Gastroesophageal sphincter (tissue), 4 donors: ENCODE data around the gene GPR162. TPM values are rescaled to one million over a fixed set of nuclear protein-coding genes. Genes with fewer than 3 reads are reported as not detected.

Experiments used
- ATAC-seq: fragments of 150-250 bp; one replicate; pipeline ENCODE4 v1.9.1; 2016; ENCODE audit warnings: mild to moderate bottlenecking, moderate library complexity
- H3K27ac ChIP-seq, 4 donors: fragments of 200-600 bp; sonication (generic) in 3 of 4; 1 replicate in 3 of 4; 2 replicates in 1 of 4; pipeline ENCODE4 v1.5.1; 2016 to 2019
- H3K27me3 ChIP-seq: fragments of 200-600 bp; sonication (generic); one replicate; pipeline ENCODE4 v1.5.1; 2019
- H3K36me3 ChIP-seq, 2 donors: fragments of 200-600 bp; sonication (generic); one replicate each; pipeline ENCODE4 v1.5.1; 2019; ENCODE audit warnings: control low read depth in 1 of 2
- H3K4me1 ChIP-seq, 3 donors: fragments of 200-600 bp; sonication (generic); 1 replicate in 2 of 3; 2 replicates in 1 of 3; pipeline ENCODE4 v1.5.1; 2016 to 2019; ENCODE audit warnings: control low read depth in 2 of 3
- H3K4me3 ChIP-seq, 2 donors: fragments of 200-600 bp; sonication (generic); one replicate each; pipeline ENCODE4 v1.5.1; 2019; ENCODE audit warnings: mild to moderate bottlenecking in 1 of 2, moderate library complexity in 1 of 2
- H3K9me3 ChIP-seq, 3 donors: fragments of 200-600 bp; sonication (generic); one replicate each; pipeline ENCODE4 v1.5.1; 2017 to 2019; ENCODE audit warnings: control low read depth in 2 of 3
- EP300 ChIP-seq: sonication (generic); formaldehyde crosslinking; IDR thresholded peaks from one replicate; pipeline ENCODE4 v1.6.1; 2017; ENCODE audit warnings: antibody characterized with exemption, mild to moderate bottlenecking
- POLR2A ChIP-seq, 2 donors: fragments of 450-650 bp; IDR thresholded peaks; one replicate each; pipeline ENCODE4 v1.6.1; 2017; ENCODE audit warnings: antibody characterized with exemption in 2 of 2, mild to moderate bottlenecking in 2 of 2, moderate library complexity in 1 of 2
- POLR2AphosphoS5 ChIP-seq: sonication (generic); formaldehyde crosslinking; IDR thresholded peaks from one replicate; pipeline ENCODE4 v1.6.1; 2017; ENCODE audit warnings: antibody characterized with exemption
- WGBS, 2 donors: methylation state at CpG; one replicate each; pipeline ENCODE4 v1.1.5; 2018; ENCODE audit warnings: low coverage in 1 of 2; 5-methylcytosine and 5-hydroxymethylcytosine counted together
- total RNA-seq, 4 donors: library from RNA; depleted of rRNA; stranded (reverse); fragments of >200 nt; gene quantifications; one replicate each; pipeline ENCODE4 v1.1.0, GENCODE V29; 2016
- TF ChIP-seq, protein P1 (sequence below), 4 experiments: fragments of 200-600 bp in 2 of 4; fragments of 450-650 bp in 2 of 4; sonication (generic) in 1 of 4; IDR thresholded peaks; one replicate each; pipeline ENCODE4 v1.5.1; 2017 to 2019; ENCODE audit warnings: antibody characterized with exemption in 4 of 4, mild to moderate bottlenecking in 2 of 4, moderate library complexity in 2 of 4

The GPR162 gene
- total RNA-seq, 4 donors from 2014 or later: 3.7 to 9.7 (median 3.9) TPM

DNA sequence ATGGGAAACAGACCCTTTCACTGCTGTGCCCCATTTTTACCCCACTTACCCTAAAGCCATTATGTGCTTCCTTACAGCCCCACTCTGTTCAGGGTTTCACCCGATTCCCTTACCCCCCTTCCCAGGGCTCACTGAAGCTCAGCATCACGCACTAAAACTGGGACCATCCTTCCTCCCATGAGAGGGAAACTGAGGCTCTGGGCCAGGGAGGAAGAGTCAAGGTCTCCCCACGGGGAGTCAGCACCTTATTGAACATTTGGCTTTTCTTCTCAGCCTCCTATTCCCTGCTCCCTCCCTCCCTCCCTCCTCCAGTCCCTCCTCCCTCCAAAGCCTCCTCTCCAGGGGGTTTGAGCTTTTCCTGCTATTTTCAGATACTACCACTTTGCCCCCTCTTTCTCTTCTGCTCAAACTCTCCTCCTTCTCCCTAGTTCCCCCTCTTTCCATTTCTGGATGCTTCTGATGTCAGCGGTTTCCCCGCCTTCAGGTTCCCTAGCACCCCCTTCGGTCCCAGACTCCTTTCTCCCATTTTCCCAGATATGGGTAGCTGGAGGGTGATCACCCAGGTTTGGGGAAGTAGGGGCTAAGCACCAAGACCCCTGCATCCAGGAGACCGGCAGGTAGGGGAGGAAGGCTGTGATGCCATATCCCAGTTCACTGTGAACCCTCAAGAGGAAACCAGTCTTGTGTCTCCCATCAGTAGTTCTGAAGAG is 960 bp downstream of the GPR162 start:
- TF ChIP-seq POLR2A (IDR thresholded peaks at IDR 0.05): no peak
- TF ChIP-seq POLR2AphosphoS5: no peak
- no peak for TF ChIP-seq EP300
- TF ChIP-seq, protein P1, sequence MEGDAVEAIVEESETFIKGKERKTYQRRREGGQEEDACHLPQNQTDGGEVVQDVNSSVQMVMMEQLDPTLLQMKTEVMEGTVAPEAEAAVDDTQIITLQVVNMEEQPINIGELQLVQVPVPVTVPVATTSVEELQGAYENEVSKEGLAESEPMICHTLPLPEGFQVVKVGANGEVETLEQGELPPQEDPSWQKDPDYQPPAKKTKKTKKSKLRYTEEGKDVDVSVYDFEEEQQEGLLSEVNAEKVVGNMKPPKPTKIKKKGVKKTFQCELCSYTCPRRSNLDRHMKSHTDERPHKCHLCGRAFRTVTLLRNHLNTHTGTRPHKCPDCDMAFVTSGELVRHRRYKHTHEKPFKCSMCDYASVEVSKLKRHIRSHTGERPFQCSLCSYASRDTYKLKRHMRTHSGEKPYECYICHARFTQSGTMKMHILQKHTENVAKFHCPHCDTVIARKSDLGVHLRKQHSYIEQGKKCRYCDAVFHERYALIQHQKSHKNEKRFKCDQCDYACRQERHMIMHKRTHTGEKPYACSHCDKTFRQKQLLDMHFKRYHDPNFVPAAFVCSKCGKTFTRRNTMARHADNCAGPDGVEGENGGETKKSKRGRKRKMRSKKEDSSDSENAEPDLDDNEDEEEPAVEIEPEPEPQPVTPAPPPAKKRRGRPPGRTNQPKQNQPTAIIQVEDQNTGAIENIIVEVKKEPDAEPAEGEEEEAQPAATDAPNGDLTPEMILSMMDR (IDR thresholded peaks at IDR 0.05): no peak
- Histone ChIP-seq H3K9me3 (no peaks in the 10 kb centered on the region), H3K4me1 (peaks cover 0 to 59% (median 33%) of the 10 kb centered on the region in 3 donors), H3K27ac (peak overlapping the region in 1 of 4 donors; percentile 72), H3K4me3 (peak overlapping the region in 1 of 2 donors; percentile 56), H3K36me3 (no peaks in the 10 kb centered on the region), H3K27me3 (peaks cover 31% of the 10 kb centered on the region)
- no peak for ATAC-seq
- 10 to 38% methylated on average over 3 of the region's 7 CpGs for WGBS, 2 donors

DNA sequence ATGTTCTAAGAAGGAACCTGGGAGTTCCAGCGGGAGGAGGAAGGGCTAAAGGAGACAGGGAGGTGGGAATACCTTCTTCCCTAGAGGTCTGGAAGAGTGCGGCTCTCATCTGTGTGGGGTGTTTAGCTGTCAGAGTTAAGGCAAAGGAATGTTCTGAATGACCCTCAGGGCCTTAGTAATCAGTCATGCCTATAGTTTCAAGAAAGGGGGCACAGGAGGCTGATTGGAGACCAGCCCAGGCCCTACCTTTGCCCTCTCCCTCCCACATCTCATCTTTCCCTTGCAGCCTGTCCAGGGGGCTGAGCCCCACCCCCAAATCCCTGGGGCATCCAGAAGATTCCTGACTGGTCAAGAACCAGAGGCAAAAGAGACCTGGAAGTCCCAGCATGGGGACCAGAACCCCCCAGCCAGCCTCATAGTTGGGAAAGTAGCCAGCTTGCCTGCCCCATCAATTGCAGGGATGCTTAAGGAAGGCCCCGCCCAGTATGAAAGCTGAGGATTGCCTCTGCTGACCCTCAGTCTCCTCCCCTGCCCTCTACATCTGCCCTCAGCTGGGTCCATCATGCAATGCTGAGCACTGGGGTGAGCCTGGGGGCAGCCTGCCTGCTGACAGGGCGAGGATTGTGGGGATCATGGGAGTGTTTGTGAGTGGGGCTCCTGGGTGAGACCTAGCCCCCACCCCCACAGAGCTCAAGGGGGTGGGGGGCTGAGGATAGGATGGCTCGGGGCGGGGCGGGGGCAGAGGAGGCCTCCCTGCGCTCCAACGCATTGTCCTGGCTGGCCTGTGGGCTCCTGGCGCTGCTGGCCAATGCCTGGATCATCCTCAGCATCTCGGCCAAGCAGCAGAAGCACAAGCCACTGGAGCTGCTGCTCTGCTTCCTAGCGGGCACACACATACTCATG is 1.8 kb downstream of the GPR162 start:
- WGBS, 2 donors: 47 to 74% methylated on average over 2 of the region's 12 CpGs
- H3K36me3 ChIP-seq: no peaks in the 10 kb centered on the region
- H3K4me3 ChIP-seq: no peak overlapping the region
- ATAC-seq: no peak
- TF ChIP-seq POLR2AphosphoS5 (no peak), POLR2A (IDR thresholded peaks at IDR 0.05) (no peak), EP300 (no peak)
- TF ChIP-seq, protein P1 (IDR thresholded peaks at IDR 0.05): no peak
- H3K27ac ChIP-seq: no peak overlapping the region
- no peaks in the 10 kb centered on the region for H3K9me3 ChIP-seq
- H3K27me3 ChIP-seq: peaks cover 31% of the 10 kb centered on the region
- peaks cover 0 to 66% (median 37%) of the 10 kb centered on the region in 3 donors for H3K4me1 ChIP-seq

DNA sequence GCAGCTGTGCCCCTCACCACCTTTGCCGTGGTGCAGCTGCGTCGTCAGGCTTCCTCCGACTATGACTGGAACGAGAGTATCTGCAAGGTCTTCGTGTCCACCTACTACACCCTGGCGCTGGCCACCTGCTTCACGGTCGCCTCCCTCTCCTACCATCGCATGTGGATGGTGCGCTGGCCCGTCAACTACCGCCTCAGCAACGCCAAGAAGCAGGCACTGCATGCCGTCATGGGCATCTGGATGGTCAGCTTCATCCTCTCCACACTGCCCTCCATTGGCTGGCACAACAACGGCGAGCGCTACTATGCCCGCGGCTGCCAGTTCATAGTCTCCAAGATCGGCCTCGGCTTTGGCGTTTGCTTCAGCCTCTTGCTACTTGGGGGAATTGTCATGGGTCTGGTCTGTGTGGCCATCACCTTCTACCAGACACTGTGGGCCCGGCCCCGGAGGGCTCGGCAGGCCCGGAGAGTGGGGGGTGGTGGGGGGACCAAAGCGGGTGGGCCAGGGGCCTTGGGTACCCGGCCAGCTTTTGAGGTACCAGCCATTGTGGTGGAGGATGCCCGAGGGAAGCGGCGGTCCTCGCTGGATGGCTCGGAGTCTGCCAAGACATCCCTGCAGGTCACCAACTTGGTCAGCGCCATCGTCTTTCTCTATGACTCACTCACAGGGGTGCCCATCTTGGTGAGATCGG is 2.6 kb downstream of the GPR162 start:
- TF ChIP-seq EP300: no peak
- no peak for TF ChIP-seq POLR2AphosphoS5
- TF ChIP-seq, protein P1 (IDR thresholded peaks at IDR 0.05): no peak
- TF ChIP-seq POLR2A (IDR thresholded peaks at IDR 0.05): no peak
- H3K9me3 ChIP-seq: no peaks in the 10 kb centered on the region
- no peaks in the 10 kb centered on the region for H3K36me3 ChIP-seq
- H3K4me3 ChIP-seq: no peak overlapping the region
- no peak overlapping the region for H3K27ac ChIP-seq
- peaks cover 31% of the 10 kb centered on the region for H3K27me3 ChIP-seq
- peaks cover 0 to 70% (median 37%) of the 10 kb centered on the region in 3 donors for H3K4me1 ChIP-seq
- no peak for ATAC-seq
- WGBS, 2 donors: 82 to 95% methylated on average over 8 of the region's 37 CpGs

DNA sequence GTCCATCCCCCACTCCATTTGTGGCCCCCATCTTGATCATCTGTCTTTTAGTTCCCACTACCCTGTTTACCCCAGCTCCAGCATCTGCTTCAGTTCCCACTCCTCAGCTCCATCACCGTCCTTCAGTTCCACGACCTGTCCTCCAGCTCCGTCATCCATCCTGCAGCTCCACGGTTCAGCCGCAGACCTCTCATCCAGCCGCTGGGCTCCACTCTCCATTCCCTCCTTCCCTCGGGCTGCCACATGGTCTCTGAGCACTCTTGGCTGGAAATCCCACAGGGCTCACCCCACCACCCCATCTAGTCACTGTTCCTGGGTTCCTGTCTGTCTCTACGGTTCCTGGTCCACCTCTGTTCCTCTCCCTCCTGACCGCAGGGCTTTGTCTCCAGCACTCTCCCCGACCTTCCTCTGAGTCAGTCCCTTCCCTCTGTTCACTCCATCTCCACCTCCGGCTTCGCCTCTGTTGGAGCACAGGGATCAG is 3.3 kb downstream of the GPR162 start:
- TF ChIP-seq POLR2A (IDR thresholded peaks at IDR 0.05) (no peak), POLR2AphosphoS5 (no peak), EP300 (no peak)
- TF ChIP-seq, protein P1 (IDR thresholded peaks at IDR 0.05): no peak
- Histone ChIP-seq H3K4me1 (peaks cover 0 to 77% (median 44%) of the 10 kb centered on the region in 3 donors), H3K9me3 (no peaks in the 10 kb centered on the region), H3K27me3 (peaks cover 31% of the 10 kb centered on the region), H3K27ac (peak overlapping the region in 1 of 4 donors; percentile 12), H3K36me3 (peaks cover 0 to under 1% of the 10 kb centered on the region in 2 donors), H3K4me3 (peak overlapping the region in 1 of 2 donors; percentile 18)
- ATAC-seq: no peak
- WGBS, 2 donors: 41 to 64% methylated on average over 7 to 12 of the region's 12 CpGs
